Activated CD4-positive, CD25-positive, alpha-beta regulatory T cell treated with anti-CD3 and anti-CD28 coated beads, Interleukin-2, amount 50 U/mL, for 72 hours (primary cell): ENCODE measurements around the gene INSRR.

Experiments used
- DNase-seq: peaks from one replicate; pipeline ENCODE4 v3.0.0; 2021

INSRR gene

DNA sequence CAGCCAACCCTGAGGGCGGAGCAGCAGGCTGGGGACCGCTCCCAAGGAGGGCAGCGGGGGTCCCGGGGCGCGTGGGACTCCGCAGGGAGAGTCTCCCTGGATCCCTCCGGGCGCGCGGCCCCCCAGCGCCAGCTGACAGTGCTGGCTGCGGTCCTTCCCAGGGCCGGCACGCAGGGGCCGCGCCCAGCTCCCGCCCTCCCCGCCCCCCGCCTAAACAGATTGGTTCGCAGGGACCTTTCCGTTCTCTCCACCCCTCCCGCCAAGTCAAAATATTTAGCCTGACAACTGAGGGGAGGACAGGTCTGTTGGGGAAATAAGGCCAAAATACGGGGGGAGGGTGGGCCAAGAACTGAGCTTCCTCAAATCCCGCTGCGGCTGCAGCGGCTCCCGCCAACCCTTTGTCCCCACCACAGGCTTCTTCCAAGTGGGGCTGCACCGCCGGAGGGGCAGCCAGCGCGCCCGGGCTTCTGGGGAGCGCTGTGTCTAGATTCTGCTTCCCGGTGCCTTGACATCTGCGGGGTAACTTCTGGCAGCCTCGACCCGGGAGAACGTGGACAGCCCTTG, at the start of gene INSRR:
Gene INSRR (minus strand): TSS at position 159 of the 564 bp plus-strand sequence. CDS start 496 bp downstream, outside the sequence.
- no peak for DNase-seq

GRCh38 chr1:156908541-156908940, 49.6 kb upstream of the INSRR start:
- no peak for DNase-seq

DNA sequence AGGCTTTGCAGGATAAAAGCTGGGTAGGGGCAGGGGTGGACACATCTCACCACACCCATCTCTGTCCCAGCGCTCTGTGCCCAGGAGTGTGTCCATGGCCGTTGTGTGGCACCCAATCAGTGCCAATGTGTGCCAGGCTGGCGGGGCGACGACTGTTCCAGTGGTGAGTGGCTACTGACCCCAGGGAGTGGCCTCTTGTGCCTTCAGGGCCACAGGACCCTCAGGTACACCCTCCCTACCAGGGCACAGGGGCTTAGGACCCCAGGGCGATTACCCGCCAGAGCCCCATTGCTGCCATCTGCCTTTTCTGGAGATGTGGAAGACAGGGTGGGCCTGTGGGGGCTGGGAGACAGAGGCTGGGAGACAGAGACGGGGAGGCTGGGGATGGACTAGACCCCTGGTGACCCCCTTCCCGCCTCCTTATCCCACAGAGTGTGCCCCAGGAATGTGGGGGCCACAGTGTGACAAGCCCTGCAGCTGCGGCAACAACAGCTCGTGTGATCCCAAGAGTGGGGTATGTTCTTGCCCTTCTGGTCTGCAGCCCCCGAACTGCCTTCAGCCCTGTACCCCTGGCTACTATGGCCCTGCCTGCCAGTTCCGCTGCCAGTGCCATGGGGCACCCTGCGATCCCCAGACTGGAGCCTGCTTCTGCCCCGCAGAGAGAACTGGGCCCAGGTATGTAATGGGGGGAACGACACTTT, 47.4 kb upstream of the INSRR start:
- no peak for DNase-seq

GRCh38 chr1:156905651-156906050, 46.7 kb upstream of the INSRR start:
- no peak for DNase-seq

DNA sequence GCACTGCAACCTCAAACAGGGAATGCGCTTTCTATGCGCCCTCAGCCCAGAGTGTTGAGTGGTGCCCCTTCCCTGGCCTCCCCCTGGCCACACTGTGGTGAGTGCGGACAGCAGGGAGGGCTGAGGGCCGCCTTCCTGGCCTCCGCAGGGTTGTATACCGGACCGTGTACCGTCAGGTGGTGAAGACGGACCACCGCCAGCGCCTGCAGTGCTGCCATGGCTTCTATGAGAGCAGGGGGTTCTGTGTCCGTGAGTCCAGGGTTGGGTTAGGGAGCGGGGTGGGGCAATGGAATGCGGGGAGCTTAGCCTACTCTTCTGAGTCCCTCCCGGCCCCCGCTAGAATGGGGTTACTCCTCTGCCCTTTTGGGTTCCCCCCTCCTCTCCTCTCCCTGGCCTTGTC, 46.3 kb upstream of the INSRR start:
- no peak for DNase-seq

DNA sequence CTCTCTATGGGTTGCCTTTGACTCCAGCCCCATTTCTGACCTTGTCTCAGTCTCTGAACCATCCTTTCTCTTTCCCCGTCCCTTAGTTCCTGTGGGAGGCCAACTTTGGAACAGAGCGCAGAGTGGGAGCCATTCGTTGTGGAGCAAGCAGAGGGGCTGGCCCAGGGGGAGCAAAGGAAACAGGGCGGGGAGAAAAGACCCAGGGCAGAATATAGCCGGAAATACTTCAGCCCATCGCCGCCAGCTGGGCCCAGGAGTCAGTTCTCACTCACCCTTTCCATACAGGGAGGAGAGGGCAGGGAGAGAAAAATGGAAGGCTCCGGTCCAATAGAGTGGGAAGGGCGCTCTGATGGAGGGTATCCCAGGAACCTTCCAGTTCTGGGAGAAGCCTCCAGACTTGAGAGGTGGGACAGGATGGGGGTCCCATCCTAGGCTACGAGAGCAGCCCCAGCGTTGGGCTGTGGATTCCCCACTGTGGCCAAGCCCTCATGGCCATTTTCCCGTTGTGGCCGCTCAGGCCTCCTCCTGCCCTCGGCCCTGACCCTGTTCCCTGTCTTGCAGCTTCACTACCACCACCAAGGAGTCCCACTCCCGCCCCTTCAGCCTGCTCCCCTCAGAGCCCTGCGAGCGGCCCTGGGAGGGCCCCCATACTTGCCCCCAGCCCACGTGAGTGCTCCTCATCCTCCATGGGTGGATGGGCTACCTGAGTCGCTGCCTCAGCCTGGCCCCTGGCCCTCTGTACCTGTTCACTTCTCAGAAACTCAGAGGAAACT, 45.5 kb upstream of the INSRR start:
- DNase-seq: no peak

DNA sequence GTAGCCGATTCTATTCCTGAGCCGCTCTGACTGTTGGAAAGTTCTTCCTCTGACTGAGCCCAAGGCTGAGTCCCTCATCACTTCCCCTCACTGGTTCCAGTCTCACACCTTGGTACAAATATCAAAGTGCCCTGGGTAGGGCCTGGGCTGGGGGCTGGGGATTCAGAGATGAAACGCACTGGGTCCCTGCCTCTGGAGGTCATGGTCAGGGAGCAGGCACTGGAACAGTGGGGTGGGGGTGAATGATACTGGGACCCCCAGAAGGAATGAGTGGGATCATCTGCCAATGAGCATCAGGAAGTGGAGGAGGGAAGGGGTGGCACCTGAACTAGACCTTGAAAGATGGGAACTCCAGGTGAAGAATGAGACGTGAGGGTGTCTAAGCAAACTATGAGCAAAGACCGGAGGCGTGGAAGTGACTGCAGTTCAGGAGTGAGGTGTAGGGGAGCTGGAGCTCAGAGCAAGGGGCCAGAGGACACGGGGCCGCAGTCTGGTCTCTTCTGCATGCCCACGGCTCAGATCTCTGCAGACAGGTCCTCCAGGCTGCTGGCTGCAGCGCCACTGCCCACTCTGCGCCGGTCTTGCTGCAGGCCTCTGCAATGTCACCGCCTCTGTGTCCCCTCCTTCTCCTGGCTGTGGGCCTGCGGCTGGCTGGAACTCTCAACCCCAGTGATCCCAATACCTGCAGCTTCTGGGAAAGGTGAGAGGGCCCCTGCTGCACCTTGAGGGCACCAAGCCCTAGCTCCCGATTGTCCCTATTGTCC, 44.6 kb upstream of the INSRR start:
- DNase-seq: no peak

DNA sequence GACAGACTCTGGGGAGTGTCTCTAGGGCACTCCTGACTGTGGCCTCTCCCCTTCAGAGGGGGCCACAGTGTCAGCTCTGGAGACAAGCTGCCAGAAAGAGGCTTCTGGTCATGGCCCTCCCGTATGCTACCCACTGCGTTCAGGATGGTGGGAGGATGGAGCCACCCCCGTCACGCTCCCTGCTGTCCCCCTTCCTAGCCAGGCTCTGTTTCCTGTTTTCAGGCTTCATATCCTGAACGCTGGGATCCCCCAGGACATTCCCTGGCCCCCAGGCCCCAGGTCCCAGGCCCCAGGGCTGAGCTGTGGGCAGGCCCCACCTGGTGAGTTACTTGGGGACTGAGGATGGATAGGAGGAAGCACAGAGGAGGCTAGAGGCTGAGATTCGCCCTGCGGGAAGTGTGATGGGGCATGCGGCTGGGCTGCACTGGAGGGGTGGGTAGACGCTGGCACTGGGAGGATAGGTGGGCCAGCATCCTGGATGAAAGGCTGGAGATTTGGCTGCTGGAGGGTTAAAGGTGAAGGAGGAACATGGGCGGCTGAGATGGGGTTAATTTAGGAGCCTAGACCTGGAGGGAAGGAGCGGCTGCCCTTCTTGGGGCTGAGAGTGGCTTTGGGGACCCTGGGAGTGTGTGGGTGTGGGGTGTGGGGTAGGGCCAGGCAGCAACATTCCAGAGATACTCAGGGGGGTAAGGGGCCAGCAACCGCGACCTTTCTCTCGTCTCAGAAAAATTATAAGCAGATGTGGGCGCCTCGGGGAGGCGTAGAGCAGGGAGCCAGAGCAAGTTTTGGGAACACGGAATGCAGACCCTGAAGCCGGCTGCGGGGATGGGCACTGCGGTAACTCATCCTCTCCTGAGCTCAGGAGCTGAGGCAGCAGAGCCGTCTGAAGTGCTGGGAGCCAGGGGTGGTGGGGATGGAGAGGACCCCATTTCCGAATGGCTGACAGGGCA, 43.3 kb upstream of the INSRR start:
- DNase-seq: no peak

DNA sequence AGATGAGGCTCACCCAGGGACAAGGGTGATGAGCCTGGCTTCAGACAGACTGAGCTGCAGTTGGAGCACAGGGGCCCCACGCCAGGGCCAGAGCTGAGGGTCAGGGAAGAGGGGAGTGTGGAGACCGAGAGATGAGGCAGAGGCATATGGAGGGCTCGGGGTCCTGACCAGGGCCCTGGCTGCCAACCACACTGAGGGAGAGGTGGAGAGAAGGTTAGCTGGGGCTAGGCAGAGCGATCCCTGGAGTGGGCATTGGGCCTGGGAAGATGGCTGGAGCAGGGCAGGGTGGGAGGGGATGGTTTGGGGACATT, 42.6 kb upstream of the INSRR start:
- no peak for DNase-seq

DNA sequence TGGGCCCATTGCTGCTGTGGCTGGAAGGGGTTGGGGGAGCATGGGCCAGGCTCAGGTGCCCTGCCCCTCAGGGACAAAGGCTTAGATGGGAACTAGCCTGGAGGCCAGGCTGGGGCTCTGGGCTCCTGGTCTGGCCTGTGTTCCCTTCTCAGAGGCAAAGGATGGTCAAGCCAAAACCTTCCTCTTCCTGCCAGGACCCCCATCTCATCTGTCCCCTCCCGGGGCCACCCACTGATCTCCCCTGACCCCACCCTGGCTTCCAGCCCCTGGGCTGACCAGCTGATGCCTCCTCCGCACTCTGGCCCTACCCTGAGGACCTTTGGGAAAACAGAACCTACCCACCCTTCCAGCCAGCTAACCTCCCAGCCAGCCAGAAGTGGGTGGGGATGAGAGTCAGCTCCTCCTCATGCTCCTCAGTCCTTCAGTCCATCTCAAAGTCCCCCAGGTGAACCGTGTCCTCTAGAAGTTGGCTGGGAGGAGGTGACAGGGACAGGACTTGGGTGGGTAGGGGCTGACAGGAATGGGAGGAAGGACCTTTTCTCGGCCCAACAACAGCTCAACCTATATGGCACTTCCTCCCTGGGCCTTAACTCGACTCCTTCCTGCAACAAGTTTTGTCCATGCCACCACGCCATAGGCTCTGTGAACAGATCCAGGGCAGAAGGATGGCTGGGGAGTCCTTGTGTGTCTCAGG, 42.1 kb upstream of the INSRR start:
- DNase-seq: no peak

DNA sequence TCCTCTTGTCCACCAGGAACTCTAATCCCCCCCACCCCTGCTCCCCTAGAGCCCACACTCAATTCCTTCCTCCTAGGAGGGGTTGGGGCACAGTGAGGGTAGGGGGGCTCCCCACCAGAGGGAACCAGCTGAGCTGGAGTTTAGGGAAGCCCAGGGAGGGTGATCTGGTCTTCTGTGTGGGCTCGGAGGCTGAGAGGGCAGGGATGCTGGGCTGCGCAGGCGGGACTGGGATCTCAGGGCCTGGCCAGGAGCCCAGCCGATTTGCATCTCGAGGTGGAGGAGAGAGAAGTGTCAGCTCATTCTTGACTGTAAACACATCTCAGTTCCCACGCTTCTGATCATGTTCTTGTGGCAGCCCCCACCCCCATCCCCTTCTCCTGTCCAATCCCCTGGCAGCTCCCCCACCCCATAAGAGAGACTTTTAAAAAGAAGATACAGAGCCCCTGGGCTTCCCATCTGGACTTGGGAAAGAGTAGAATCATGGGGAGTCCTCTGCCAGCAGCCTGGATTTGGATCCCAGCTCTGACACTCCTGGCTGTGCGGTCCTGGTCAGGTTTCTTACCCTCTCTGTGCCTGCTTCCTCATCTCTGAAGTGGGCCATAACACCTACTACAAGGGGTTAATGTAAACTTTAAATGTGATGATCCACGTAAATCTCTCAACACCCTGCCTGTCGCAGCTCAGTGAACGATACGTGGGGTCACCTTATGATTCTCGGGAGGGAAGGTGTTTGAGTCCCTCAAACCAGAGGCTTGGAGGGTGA, 41.2 kb upstream of the INSRR start:
- no peak for DNase-seq

DNA sequence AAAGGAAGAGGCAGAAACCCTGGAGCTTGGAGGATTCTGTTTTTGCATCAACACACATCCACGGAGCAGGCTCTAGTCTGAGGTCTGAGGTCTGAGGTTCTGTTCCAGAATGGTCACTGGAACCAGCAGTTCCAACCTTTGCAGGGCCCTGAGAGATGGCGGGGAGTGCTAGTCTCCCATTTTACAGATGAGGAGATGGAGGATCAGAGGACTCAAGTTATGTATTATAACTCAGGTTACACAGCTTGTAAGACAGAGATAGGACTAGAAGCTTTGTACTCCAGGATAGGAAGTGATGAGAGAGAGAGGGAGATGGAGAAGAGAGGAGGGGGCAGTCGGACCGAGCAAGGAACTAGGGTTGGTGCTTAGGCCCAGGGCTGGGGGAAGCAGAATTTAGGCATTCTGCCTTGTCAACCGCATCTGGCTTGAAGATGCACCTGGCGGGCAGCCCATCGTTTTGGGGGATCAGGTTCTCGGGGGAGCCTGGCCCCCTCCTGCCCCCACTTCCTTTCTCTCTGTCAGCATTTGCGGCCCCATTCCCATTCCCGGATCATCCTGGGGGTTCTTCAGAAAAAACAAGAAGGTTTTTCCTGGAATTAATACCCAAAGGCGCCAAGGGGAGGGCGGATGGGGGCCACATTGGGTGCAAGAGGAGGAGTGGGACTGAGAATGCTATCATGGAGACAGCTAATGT, 40.2 kb upstream of the INSRR start:
- no peak for DNase-seq

DNA sequence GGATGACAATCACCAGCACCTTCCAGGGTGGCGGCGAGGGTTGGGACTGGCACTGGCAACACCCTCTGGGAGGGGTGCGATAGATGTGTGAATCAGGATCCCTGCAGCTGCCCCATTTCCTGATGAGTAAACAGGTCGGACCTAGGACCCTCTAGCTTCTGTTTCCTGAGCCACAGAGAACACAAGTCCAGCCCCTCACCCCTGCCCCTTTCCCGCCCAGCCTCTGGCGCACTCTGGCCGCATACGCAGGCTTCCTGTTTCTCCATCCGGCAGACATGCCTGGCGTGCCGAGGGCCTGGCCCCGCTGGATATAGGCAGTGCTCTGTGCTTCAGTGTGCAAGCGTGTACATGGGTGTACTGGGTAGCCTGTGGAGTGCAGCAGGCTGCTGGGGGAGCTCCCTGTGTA, 39.2 kb upstream of the INSRR start:
- DNase-seq: no peak

- no peak for DNase-seq
Measured at GRCh38 chr1:156897078-156897825, 38.3 kb upstream of the INSRR start.

GRCh38 chr1:156896490-156897033, 37.6 kb upstream of the INSRR start:
- no peak for DNase-seq

GRCh38 chr1:156895927-156896326, 37.0 kb upstream of the INSRR start:
- no peak for DNase-seq

DNA sequence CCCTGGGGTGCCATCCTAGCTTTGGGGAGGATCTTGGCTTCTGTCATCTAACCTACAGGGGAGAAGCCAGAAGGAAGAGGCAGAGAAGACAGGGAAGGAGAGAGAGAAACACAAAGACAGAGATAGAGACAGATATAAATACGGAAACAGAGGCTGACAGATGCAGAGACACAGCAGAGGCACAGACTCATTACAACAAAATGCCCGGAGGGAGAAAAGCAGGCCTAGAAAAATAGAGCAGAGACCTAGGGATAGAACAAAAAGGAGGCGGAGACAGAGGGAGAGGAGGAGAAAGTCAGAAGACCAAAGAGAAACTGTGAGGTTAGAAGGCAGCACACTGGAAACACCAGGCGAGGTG, 36.5 kb upstream of the INSRR start:
- no peak for DNase-seq

- DNase-seq: no peak
Measured at GRCh38 chr1:156894711-156895454, 36.0 kb upstream of the INSRR start.

DNA sequence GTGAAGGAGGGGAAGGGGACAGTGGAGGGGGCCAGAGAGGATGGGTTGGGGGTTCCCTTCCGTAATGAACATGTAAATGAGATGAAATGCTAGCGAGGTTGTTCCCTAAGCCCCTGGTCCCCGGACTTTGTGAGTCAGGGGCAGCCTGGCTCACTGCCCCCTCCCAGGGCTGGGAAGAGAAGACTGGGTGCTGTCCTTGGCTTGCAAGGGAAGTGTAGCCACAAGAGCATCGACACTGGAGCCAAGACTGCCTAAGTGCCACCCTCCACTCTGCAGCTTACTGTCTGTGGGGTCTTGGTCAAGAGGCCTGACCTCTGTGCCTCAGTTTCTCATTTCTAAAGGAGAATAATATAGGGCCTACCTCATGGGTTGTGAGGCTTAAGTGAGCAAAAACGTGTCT, 35.1 kb upstream of the INSRR start:
- DNase-seq: no peak
